ENCODE results near the gene MAPK13.
A peak's percentile ranks its signal among the peaks of the same experiment; 100 is the strongest.
"Not testable (repeated sequence)": the region's sequence is repeated elsewhere in the genome, so short reads cannot be mapped to it uniquely, and the experiment has no call there.

MAPK13 gene

DNA sequence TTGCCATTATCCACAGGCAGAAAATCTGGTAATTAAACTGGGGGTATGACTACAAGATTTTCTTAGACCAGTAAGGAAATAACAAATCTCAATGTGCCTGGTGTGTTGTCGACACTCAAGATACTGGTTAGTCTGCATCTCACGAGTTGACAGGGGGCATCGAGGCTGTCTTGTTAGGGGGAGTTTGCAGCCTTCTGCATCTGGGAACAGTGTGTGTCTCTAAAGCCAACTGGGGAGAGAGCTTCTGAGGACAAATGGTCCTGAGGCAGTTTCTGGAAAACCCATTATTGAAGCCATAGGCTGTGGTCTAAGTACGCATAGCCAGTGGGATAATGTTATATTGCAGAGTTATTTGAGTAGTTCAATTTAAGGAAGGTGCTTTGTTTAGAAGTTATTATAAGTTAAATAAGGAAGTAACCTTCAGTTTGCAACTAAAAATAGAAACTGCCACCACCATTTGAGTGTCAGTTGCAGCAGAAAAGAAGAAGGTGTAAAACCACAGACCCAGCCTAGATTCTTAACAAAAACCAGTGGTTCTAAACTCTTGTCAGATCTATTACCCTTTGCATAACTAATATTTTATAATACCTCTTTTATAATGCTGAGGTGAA, 15.4 kb upstream of the MAPK13 start:
- DNase-seq (ENCODE audit: low read depth in 2 of 3, low spot score in 1 of 3), result no peak

DNA sequence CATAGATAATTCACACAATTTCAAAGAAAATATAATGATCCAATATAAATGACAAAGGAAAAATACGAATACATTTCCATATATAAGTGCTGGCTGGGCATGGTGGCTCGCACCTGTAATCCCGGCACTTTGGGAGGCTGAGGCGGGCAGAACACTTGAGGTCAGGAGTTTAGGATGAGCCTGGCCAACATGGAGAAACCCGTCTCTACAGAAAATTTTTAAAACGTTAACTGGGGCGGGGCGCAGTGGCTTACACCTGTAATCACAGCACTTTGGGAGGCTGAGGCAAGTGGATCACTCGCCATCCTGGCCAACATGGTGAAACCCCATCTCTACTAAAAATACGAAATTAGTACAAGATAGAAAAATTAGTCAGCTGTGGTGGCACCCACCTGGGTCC, 14.9 kb upstream of the MAPK13 start:
- DNase-seq (ENCODE audit: low read depth in 2 of 3, low spot score in 1 of 3), result no peak

DNA sequence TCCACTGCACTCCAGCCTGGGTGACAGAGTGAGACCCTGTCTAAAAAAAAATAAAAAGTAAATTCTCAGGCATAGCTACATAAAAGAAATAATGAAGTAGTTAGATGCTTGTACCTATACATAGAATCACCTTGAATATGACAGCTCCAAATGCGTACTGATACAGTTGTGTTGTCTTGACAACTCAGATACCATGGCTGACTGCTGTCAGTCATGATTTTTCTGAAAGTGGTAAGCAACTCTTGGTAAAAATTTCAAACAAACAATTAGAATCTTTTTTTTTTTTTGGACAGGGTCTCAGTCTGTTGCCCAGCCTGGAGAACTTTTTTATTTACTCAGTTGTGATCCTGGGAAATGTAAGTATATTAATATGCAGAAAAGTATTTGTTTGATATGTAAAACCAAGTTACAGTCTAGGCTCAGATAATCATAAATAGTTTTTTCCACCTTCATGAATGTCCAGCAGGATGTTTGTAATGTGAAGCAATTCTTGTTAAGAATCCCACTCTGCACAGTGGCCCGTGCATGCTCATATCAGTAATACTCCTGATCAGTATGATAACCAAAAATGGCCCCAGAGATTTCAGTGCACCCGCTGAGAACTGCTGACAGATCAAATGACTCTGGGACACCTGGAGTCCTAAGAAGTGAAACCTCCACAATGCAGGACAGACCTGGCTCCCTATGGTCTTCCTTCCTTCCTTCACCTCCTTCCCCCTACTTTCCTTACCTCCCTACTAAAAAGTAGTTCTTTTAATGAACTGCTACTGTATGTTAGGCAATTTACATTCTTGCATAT, 14.0 kb upstream of the MAPK13 start:
- no peak for DNase-seq (ENCODE audit: low read depth in 2 of 3, low spot score in 1 of 3)

- no peak for DNase-seq (ENCODE audit: low read depth in 2 of 3, low spot score in 1 of 3)
Measured at GRCh38 chr6:36116943-36117342, 13.4 kb upstream of the MAPK13 start.

DNA sequence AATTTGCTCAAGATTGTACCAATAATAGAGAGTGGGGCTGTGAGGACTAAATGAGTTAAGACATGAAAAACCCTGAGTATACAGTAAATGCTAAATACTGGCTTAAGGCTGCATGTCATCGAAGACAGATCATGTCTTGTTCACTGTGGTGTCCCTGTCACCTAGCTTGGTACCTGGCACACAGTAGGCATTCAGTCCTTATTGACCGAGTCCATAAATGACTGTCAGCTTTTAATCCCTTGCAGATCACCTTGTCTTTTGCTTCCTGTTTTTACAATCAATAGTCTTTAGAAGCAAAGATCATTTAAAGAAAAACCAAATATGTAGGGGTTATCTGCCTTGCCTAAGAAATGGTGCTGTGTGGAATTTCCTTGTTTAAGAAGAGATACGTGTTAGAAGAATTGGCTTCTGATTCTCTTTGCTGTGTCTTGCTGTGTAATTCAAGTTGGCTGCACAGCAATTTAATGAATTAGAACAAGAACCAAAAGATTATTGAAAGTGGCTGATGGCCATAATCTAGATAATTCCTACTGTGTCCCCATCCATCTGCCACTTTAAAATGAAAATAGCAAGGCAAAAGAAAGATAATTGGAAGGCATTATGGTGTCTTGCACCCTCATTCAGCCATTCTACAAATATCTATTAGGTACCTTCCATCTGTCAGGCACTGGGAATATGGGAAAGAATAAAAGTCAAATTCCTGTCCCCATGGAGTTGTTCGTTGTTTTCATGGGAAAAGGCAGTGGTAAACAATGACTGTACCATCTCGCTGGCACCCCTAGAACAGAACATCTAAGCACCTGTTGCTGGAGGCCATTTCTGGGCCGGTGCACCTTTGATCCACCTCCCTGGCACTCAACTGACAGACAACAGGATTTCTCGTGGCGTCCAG, 12.4 kb upstream of the MAPK13 start:
- DNase-seq (ENCODE audit: low read depth in 2 of 3, low spot score in 1 of 3), result no peak

DNA sequence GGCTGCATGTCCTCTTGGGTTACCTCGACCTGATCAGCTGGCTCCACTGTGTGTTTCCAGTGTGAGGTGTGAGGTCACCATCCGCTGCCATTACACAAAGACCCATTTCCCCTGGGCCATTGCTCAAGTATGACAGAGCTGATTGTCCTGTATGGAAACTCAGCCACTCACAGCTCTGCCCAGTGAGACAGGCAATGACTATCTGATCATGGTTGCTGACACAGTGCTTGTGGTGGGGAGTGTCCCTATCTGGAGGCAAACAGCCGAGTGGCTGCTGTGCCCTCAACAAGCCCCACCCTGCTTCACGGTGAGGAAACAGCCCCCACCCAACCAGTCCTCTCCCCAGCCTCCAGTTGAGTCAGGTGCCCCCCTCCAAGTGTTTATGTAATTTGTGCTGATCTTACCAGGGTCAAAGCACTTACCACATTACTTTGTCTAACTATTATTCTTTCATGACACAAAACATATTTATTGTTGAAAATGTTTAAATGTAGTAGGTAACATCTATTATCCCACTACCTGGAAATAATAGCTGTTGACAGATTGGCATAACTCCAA, 11.7 kb upstream of the MAPK13 start:
- peak; percentile 20 to 44 (median 43) for DNase-seq (ENCODE audit: low read depth in 2 of 3, low spot score in 1 of 3)

GRCh38 chr6:36119209-36119608, 11.1 kb upstream of the MAPK13 start:
- DNase-seq (ENCODE audit: low read depth in 2 of 3, low spot score in 1 of 3), result no peak

GRCh38 chr6:36120018-36120417, 10.3 kb upstream of the MAPK13 start:
- no peak for DNase-seq (ENCODE audit: low read depth in 2 of 3, low spot score in 1 of 3)

DNA sequence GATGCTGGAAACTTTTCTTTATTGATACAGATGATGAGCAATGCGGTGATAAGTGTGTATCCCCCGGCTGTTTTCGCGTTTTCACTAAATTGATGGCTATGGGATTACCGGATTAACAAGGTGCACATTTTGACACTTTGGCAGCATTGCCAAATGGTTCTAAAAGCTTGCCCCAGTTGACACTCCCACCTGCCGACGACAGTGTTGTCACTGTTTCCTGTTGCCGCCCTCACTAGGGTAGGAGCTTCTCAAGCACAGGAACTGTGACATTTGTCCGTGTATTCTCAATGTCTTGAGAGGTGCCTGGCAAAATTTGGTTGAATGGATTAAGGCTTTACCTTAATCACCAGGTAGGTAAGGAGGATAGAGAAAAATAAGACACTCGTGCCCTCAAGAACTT, 9.8 kb upstream of the MAPK13 start:
- peak; percentile 50 to 64 (median 55) for DNase-seq (ENCODE audit: low read depth in 2 of 3, low spot score in 1 of 3)

- DNase-seq (ENCODE audit: low read depth in 2 of 3, low spot score in 1 of 3), result peak in 2 of 3 donors; percentile 42 to 54
Measured at GRCh38 chr6:36120979-36121786, 9.1 kb upstream of the MAPK13 start.

DNA sequence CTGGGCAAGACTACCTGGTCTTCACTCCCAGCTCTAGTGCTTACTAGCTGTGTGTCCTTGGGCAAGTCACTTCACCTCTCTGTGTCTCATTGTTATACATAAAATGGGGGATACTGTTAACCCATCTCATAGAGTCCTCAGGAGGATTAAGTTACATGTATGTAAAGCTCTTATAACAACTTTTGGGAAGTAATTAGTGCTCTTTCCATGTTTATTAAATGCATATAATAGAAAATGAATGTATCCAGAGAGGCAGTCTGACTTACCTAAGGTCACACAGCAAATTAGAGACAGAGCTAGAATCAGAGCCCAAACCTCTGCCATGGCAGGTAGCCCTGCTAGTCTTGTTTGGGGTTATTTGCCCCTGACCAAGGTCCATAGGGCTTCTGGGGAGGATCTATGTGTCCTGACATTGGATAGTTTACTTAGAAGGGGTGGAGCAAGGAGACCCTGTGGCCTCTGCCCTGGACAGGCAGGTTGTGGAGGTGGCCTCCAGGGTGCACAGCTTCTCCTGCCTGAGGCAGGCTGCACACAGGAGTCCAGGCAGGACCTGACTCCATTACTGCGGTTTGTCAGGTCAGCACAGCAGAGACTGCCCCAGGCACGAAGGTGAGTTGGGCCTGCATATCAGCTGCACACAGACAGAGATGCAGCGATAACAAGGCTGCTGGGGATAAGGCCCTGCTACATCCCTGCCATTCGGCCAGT, 8.4 kb upstream of the MAPK13 start:
- DNase-seq (ENCODE audit: low read depth in 2 of 3, low spot score in 1 of 3), result no peak

DNA sequence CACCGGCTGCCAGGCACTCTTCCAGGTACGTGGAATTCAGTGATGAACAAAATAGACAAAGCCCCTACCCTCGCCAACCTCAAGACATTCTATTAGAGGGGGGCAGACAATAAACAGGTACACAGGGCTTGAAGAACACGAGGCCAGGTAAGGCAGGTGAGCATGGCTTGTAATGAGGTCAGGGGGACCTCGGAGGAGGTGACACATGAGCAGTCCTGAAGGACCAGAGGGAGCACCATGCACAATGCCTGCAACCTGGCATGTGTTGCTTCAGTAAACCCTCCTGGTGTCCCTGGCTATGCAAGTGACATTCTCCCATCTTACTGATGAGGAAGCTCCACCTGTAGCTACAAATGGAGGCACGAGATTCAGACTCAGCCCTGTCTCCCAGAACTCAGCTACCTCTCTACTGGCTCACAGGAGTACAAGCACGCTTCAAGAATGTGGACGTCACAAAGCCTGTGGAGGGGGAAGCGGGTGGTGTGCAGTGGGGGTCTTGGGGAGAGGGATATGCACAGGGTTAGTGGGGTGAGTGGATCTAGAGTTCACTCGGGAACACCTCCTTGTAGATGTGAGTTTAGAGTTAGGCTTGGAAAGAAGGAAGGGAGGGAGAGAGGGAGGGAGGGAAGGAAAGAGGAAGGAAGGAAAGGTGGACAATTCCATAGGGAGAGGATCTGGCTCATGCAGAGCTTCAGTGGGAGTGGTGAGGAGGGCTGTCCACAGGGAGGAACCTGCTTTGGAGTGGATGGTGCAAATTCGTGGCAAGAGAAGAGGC, 7.6 kb upstream of the MAPK13 start:
- no peak for DNase-seq (ENCODE audit: low read depth in 2 of 3, low spot score in 1 of 3)

DNA sequence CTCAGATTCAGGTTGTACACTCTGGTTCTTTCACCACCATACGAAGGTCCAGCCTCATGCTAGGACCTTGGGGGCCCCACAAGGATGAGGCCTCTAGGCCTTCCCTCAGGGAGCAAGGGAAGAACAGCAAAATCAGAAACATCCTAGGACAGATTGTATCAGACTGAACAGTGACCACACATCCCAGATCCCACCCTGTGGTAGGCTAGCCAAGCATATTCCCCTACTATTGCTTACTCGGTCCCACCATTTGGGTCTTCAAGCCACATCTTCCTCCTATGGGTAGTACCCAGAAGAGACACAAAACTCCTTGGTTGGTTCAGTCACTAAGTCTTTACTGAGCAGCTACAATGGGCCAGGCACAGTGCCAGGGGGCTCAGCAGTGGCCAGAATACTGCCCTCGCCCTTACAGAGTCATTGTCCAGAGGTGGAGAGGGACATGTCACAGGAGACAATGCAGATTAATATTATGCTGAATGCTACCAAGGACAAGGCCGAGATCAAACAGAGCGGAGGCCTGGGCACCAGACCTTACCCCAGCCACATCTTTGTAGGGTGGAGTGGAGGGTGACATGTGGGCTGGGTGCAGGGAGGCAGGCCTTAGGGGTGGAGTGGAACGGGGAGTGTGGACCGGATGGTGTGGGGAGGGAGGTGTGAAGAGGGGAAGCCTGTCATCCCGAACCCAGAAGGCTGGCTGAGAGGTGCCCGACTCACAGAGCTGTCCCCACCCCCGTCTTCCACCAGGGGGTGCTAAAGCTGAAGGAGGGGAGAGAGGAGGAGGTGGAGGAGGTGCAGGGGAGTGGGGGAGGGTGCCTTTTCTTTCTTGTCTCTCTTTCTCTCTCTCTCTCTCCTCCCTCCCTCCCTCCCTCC, 6.8 kb upstream of the MAPK13 start:
- DNase-seq (ENCODE audit: low read depth in 2 of 3, low spot score in 1 of 3), result peak; percentile 83 to 90 (median 90)

DNA sequence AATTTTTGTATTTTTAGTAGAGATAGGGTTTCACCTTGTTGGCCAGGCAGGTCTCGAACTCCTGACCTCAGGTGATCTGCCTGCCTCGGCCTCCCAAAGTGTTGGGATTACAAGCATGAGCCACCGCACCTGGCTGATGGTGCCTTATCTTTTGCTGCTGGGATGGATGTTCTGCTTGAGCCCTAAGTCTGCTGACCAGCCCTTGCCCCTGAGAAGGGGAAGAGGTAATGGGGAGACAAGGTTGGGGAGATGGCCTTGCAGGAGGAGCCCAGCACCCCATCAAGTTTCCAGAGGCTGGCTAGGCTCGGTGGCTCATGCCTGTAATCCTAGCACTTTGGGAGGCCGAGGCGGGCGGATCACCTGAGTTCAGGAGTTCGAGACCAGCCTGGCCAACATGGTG, 6.0 kb upstream of the MAPK13 start:
- DNase-seq (ENCODE audit: low read depth in 2 of 3, low spot score in 1 of 3), result not testable (repeated sequence)

GRCh38 chr6:36124881-36125280, 5.4 kb upstream of the MAPK13 start:
- DNase-seq (ENCODE audit: low read depth in 2 of 3, low spot score in 1 of 3), result no peak

DNA sequence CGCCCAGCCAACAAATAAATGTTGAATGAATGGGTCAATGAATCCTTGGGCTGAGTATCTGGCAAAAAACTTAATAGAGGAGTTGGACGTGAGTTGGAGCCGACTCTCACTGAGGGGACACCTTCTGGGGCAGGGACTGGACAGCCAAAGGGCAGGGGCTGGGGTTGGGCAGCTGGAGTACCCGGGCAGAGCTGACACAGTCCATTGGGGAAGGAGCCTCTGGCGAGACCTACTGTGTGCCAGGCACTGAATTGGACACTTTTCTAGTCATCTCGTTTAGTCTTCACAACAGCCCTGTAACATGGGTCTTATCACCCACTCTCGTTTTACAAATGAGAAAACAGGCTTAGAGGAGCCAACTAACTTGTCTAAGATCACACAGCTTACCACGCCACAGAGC, 4.7 kb upstream of the MAPK13 start:
- DNase-seq (ENCODE audit: low read depth in 2 of 3, low spot score in 1 of 3), result no peak

- no peak for DNase-seq (ENCODE audit: low read depth in 2 of 3, low spot score in 1 of 3)
Measured at GRCh38 chr6:36126121-36126520, 4.2 kb upstream of the MAPK13 start.

Data from stimulated activated CD4-positive, alpha-beta T cell treated with anti-CD3 and anti-CD28 coated beads, Interleukin-12 subunit alpha, Interleukin-12 subunit beta, amount 100 ng/mL, for 48 hours (primary cell).